HS-5 (cell line): Measurements from ENCODE around the gene ZFYVE28.
"Not testable (repeated sequence)": the region's sequence is repeated elsewhere in the genome, so short reads cannot be mapped to it uniquely, and the experiment has no call there.

Source experiments
- DNase-seq: peaks from one replicate; pipeline ENCODE4 v3.0.0-alpha.2; 2012; ENCODE audit warnings: low read depth

Gene ZFYVE28

GRCh38 chr4:2417765-2418649, at the start of gene ZFYVE28:
Gene ZFYVE28, minus strand, starts transcription at chr4:2418645. Its CDS starts 322 bp downstream, at chr4:2418323.
- DNase-seq: no peak

- DNase-seq: not testable (repeated sequence)
Observed at GRCh38 chr4:2465544-2465943, 47.1 kb upstream of the ZFYVE28 start.

DNA sequence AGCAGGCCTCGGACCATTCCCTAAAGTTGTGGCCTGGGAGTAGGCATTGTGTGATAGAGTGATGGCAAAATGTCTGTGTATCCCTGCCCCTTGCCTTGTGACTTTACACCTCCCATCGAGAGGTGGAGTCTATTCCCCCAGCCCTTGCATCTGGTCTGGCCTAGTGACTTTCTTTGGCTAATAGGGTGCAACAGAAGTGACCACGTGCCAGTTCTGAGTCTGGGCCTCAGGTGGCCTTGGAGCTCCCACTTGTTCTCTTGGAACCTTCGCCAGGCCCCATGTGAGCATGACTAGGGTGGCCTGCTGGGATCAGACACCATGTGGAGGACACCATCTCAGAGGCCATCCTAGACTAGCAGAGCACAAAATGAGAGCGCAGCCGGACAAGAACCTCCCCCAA, 46.6 kb upstream of the ZFYVE28 start:
- DNase-seq: no peak

DNA sequence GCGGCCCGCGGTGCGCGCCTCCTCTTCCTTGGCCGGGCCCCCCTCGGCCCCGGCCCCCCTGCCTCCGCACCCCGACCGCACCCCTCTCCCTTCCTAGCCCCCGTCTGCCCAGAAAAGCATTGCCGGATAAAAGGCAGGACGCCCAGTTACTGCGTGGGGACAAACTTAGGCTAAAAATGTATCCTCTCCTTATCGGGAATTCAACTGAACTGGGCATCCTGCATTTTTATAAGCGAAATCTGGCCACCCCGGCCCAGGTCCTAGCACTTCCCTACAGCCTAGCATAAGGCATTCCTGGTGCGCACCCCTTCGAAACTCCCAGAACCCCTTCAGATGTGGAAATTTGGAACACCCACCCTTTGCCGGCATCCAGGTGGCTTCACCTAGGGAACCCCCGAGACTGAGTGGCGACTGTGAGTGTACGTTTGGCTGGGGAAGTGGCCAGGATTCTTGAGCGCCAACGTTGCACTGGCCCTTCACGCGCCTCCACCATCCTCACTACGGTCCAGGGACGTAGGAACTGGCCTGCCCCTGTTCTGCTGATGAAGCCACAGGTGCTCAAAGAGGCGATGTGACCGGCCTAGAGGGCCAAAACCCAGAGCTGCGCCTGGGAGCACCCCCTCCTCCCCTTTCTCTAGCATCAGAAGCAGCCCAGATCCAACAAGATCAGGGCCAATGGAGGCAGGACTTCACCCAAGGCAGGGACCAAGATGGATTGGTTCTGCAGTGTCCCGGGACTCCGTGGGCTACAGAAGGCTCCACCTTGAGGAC, 44.7 kb upstream of the ZFYVE28 start:
- DNase-seq: no peak

- no peak for DNase-seq
Observed at GRCh38 chr4:2462218-2462991, 44.0 kb upstream of the ZFYVE28 start.

DNA sequence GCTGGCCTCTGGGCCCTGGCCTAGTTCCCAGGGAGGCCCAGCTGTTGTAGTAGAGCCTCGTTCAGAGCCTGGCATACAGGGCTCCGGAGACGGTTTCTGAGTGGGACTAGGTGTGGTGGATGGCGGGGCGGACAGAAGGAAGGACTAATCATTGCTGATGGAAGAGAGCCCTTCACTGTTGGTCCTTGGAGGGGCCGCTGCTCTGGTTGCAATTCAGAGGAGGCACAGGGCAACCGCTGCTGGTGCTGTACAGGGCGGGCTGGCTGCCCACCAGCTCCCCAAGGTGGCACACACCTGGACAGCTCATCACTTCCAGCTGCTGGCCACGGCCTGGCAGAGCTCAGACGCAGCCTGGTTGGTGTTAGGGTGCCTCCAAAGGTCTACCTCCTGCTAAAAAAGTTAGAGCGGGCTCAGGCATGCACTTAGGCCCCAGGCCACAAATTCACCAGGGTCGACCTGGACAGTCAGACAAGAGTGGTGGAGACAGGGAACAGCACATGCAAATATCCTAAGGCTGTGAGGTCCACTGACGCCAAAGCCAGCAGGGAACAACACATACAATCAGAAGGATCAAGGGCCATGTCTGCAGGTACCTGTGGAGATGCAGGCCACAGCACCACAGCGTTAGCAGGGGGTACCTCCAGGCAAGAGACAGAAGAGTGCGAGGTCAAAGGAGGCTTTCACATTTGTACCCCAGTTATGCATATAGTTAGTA, 43.0 kb upstream of the ZFYVE28 start:
- DNase-seq: no peak

GRCh38 chr4:2459589-2460349, 41.3 kb upstream of the ZFYVE28 start:
- DNase-seq: no peak

DNA sequence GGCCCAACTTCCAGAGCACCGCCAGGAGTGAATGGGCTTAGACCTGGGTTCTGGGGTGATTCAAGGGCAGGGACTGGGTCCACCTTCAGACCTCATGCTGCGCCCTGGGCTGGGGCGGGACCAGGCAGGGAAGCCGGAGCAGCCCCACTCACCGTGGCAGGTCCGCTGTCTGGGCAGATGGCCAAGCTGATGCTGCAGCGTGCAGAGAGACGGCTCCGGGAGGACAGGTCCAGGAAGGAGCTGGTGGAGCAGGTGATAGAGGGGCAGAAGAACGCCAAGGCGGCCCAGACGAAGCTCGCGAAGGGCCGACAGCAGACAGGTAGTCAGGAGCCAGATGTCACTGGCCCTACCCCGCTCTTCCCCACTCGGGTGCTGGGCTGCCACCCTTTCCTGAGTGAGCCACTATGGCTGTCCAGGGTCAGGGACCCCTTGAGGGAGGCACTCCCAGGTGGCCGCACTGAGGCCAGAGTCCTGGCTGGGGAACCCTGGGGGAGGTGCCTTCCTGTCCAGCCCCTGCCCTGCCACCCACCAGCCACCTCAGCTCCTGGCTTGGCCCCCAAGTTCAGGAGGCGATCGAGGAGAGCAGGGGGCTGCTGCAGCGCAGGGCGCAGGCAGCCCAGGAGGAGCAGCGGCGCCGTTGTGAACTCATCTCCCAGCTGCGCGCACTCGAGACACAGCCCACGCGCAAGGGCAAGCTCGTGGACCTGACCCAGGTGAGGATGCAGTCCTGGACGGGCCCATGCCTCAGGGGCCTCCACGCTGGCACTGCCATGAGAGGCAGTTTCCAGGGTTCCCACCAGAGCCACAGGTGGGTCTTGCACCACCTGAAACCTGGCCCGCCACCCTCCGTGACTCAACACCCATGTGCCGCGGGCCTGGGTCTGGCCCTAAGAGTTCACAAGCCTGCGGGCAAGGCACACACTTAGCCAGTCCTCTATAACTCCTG, 40.4 kb upstream of the ZFYVE28 start:
- no peak for DNase-seq

DNA sequence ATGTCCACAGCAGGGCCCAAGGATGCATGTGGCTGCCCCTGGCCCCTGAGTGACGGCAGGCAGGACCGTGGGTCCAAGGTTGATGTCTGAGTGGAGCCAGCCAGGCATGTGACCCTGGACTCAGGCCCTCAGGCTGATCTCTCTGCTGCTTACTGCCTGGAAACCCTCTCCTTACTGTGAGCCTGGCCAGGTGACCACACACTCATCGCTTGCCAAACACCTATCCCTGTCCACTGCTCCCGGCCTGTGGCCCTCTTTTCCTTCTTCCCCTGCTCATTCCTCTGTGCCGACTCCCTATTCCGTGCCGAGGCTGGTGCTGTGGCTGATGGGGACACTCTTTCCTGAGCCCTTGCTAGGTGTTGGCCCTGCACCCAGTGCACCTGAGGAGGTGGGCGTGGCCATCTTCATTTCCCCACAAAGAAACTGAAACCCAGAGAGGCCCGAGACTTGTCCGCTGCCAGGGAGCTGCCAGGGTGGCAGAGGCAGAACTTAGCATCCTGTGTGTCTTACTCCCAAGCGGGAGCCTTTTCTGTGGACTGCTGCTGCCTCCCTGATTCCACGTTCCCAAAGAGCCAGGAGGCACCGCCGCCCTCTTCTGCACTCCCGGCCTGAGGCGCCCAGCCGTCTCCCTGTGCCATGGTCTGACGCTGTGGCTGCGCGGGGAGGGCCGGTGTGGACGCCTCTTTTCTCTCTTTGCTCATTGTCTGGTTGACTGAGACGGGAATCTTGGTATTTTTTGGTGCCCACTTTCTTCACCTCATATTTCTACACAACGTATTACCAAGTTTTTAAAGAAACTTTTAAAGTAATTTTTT, 39.2 kb upstream of the ZFYVE28 start:
- DNase-seq: no peak

DNA sequence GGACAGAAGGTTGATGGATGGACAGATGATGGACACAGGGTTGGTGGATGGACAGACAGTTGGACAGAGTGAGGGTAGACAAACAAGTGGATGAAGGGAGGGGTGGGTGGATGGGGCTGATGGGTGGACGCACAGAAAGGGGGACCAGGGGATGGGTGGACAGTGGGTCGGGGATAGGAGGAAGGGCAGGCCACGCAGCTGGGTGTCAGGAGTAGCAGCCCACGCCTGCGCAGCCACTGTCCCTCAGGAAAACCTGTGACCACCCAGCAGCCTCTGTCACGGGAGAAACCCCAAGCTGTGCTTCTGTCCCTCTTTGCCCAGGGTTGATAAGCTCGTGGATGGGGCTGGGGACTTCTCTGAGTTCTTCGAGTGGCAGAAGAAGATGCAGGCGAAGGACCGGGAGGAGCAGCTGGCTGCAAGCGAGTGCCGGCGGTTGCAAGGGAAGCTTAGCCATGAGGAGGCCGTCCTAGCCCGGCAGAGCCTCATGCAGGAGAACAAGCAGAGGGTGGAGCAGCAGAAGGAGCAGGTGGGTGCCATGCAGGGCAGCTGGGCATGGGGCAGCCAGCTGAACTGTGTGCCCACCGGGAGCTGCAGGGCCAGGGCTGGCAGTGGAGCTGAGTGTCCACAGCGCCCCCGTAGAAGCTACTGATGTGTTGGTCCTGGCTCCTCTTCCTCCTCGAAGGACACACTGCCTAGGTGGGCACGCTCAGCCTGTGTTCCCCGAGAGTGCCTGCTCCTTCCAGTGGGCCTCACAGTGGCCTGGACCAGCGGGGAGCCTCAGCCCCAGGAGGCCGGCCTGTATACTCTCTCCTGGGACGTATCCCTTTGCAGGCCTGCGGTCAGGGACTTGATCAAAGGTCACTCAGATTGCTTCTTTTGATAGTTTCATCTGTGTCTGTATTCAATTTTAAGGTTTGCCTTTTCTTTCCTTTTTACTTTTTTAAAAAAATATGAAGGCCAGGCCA, 33.7 kb upstream of the ZFYVE28 start:
- no peak for DNase-seq

- DNase-seq: no peak
Observed at GRCh38 chr4:2451036-2451520, 32.6 kb upstream of the ZFYVE28 start.

- DNase-seq: no peak
Observed at GRCh38 chr4:2450394-2451035, 32.1 kb upstream of the ZFYVE28 start.

GRCh38 chr4:2449511-2450392, 31.3 kb upstream of the ZFYVE28 start:
- no peak for DNase-seq

- no peak for DNase-seq
Observed at GRCh38 chr4:2449051-2449450, 30.6 kb upstream of the ZFYVE28 start.

GRCh38 chr4:2448589-2448988, 30.1 kb upstream of the ZFYVE28 start:
- no peak for DNase-seq
